Mesodermal cell (in vitro differentiated cells): ENCODE measurements around the gene ADAMTSL4.
"Not testable (repeated sequence)": the region's sequence is repeated elsewhere in the genome, so short reads cannot be mapped to it uniquely, and the experiment has no call there.

Source experiments
- H3K27ac ChIP-seq: 2 replicates; pipeline ENCODE4 v1.7.0; 2013; ENCODE audit warnings: mild to moderate bottlenecking, low read depth, low read length, moderate library complexity; ENCODE audit not compliant: severe bottlenecking
- H3K36me3 ChIP-seq: 2 replicates; pipeline ENCODE4 v1.7.1; 2013; ENCODE audit warnings: mild to moderate bottlenecking, low read length, moderate library complexity; ENCODE audit not compliant: control insufficient read depth, insufficient read depth
- H3K4me1 ChIP-seq: one replicate; pipeline ENCODE4 v1.7.1; 2013; ENCODE audit warnings: mild to moderate bottlenecking, low read length; ENCODE audit not compliant: insufficient read depth, control insufficient read depth, poor library complexity, severe bottlenecking
- H3K4me3 ChIP-seq: 2 replicates; pipeline ENCODE4 v1.7.0; 2013; ENCODE audit warnings: low read length, control low read depth, mild to moderate bottlenecking; ENCODE audit not compliant: insufficient read depth, poor library complexity, severe bottlenecking; ENCODE audit errors: extremely low read depth
- H3K9me3 ChIP-seq: 2 replicates; pipeline ENCODE4 v1.7.1; 2013; ENCODE audit warnings: mild to moderate bottlenecking, low read length, moderate library complexity; ENCODE audit not compliant: control insufficient read depth
- WGBS, 2 experiments: methylation state at CpG; one replicate each; pipeline ENCODE4 v1.1.5; 2013; ENCODE audit warnings: missing lambda C conversion rate in 2 of 2; ENCODE audit not compliant: insufficient coverage in 2 of 2; 5-methylcytosine and 5-hydroxymethylcytosine counted together

Gene ADAMTSL4

DNA sequence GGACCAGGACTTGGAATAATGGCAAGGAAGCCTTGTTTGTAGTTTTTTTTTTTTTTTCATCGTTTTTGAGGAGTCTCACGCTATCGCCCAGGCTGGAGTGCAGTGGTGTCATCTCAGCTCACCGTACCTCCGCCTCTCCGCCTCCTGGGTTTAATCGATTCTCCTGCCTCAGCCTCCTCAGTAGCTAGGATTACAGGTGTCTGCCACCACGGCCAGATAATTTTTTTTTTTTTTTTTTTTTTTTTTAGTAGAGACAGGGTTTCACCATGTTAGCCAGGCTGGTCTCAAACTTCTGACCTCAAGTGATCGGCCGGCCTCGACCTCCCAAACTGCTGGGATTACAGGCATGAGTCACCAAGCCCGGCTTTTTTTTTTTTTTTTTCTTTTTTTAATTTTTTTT lies 53.2 kb downstream of the ADAMTSL4 start:
- not testable (repeated sequence) for H3K36me3 ChIP-seq, H3K27ac ChIP-seq, H3K4me3 ChIP-seq, H3K9me3 ChIP-seq
- peaks cover 19% of the 10 kb centered on the region for H3K4me1 ChIP-seq
- WGBS, 2 experiments, result 97 to 100% methylated on average over 6 to 7 of the region's 12 CpGs

- WGBS, 2 experiments, result 85 to 100% methylated on average over 1 to 2 of the region's 3 CpGs
- Histone ChIP-seq H3K4me3 (no peak overlapping the region), H3K4me1 (peaks cover 19% of the 10 kb centered on the region), H3K36me3 (peaks cover 4% of the 10 kb centered on the region), H3K9me3 (no peaks in the 10 kb centered on the region), H3K27ac (peak overlapping the region; percentile 97)
These were observed 54.5 kb downstream of the ADAMTSL4 start for GRCh38 chr1:150603711-150604110.

GRCh38 chr1:150604226-150604588 lies 55.0 kb downstream of the ADAMTSL4 start:
- H3K36me3 ChIP-seq, result peaks cover 4% of the 10 kb centered on the region
- no CpG with 5 or more reads among the region's 2 CpGs for WGBS, 2 experiments
- peak overlapping the region; percentile 97 for H3K27ac ChIP-seq
- peaks cover 20% of the 10 kb centered on the region for H3K4me1 ChIP-seq
- no peaks in the 10 kb centered on the region for H3K9me3 ChIP-seq
- H3K4me3 ChIP-seq, result no peak overlapping the region

DNA sequence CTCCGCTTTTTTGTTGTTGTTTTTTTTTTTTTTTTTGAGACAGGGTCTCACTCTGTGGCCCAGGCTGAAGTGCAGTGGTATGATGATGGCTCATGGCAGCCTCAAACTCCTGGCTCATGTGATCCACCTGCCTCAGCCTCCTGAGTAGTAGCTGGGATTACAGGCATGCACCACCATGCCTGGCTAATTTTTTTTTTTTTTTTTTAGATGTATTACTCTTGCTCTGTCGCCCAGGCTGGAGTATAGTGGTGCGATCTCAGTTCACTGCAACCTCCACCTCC lies 56.2 kb downstream of the ADAMTSL4 start:
- Histone ChIP-seq H3K27ac (peak overlapping the region; percentile 97), H3K4me1 (peaks cover 31% of the 10 kb centered on the region)
- H3K9me3 ChIP-seq, H3K4me3 ChIP-seq, H3K36me3 ChIP-seq: not testable (repeated sequence)
- 95 to 100% methylated on average over 2 of the region's 3 CpGs for WGBS, 2 experiments

DNA sequence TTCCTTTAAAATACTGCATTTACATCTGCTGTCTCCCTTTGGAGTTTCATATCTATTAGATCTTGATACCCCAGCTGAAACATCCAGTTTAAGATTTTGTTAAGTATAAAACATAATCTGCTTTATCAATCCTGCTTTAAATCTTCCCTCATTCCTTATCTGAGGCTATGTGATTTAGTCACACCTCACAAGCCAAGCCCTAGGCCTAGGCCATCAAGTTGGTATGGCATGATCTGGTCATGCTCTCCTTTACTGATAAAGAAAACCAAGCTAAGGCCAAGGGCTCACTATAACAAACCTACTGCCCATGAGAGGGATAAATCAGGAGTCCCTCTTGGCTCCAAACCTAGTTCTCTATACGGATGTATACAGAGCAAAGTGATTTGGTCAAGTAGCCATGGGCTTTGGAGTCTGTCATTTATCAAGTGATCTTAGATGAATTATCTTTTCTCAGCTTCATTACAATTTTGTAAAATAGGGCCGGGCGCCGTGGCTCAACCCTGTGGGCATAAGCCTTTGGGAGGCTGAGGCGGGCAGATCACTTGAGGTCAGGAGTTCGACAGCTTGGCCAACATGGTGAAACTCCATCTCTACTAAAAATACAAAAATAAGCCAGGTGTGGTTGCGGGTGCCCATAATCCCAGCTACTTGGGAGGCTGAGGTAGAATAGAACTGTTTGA lies 57.4 kb downstream of the ADAMTSL4 start:
- 94 to 100% methylated on average over 1 to 6 of the region's 7 CpGs for WGBS, 2 experiments
- H3K36me3 ChIP-seq, result peaks cover 6% of the 10 kb centered on the region
- H3K9me3 ChIP-seq, result no peaks in the 10 kb centered on the region
- peak overlapping the region; percentile 36 for H3K27ac ChIP-seq
- no peak overlapping the region for H3K4me3 ChIP-seq
- H3K4me1 ChIP-seq, result peaks cover 41% of the 10 kb centered on the region

DNA sequence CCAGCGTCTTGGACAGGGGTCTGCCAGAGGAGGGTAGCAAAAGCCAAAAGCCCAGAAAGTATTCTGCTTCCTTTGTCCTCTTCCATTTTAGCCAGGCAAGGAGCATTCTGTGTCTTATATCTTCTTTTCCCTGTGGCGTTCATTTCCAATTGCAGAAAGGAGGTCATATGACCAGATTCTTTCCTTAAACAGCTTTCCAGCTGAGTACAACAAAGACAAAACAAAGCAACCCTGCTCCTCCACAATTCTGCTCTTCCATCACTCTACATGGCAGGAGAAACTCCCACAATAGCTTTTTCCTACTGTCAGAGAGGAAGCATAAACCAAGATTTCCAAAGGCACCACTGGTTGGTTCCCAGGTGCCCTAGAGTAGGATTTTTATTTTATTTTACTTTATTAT lies 60.5 kb downstream of the ADAMTSL4 start:
- Histone ChIP-seq H3K9me3 (no peaks in the 10 kb centered on the region), H3K4me1 (peaks cover 51% of the 10 kb centered on the region), H3K4me3 (no peak overlapping the region), H3K27ac (peak overlapping the region; percentile 53), H3K36me3 (peaks cover 16% of the 10 kb centered on the region)
- WGBS, 2 experiments, result 65 to 68% methylated on average over 2 of the region's 2 CpGs
